Thyroid gland (tissue), 4 donors: ENCODE results near the gene EIF4G1.

Experiments
- POLR2A ChIP-seq, 2 donors: fragments of 450-650 bp; IDR thresholded peaks; one replicate each; pipeline ENCODE4 v1.6.1; 2017; ENCODE audit warnings: antibody characterized with exemption in 2 of 2, mild to moderate bottlenecking in 2 of 2, moderate library complexity in 1 of 2
- TF ChIP-seq, protein P1 (sequence below), 6 experiments: fragments of 200-600 bp in 3 of 6; fragments of 450-650 bp in 3 of 6; sonication (generic) in 3 of 6; IDR thresholded peaks; one replicate each; pipeline ENCODE4 v1.5.1; 2016 to 2019; ENCODE audit warnings: antibody characterized with exemption in 6 of 6, mild to moderate bottlenecking in 2 of 6, inconsistent platforms in 1 of 6, moderate library complexity in 1 of 6

DNA sequence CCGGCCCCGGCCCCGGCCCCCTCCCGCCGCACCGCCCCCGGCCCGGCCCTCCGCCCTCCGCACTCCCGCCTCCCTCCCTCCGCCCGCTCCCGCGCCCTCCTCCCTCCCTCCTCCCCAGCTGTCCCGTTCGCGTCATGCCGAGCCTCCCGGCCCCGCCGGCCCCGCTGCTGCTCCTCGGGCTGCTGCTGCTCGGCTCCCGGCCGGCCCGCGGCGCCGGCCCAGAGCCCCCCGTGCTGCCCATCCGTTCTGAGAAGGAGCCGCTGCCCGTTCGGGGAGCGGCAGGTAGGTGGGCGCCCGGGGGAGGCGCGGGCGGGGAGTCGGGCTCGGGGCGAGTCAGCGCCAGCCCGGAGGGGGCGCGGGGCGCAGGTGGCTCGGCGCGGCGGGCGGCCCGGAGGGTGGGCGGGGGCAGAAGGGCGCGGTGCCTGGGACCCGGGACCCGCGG is 65.8 kb downstream of the EIF4G1 start:
- TF ChIP-seq, protein P1, sequence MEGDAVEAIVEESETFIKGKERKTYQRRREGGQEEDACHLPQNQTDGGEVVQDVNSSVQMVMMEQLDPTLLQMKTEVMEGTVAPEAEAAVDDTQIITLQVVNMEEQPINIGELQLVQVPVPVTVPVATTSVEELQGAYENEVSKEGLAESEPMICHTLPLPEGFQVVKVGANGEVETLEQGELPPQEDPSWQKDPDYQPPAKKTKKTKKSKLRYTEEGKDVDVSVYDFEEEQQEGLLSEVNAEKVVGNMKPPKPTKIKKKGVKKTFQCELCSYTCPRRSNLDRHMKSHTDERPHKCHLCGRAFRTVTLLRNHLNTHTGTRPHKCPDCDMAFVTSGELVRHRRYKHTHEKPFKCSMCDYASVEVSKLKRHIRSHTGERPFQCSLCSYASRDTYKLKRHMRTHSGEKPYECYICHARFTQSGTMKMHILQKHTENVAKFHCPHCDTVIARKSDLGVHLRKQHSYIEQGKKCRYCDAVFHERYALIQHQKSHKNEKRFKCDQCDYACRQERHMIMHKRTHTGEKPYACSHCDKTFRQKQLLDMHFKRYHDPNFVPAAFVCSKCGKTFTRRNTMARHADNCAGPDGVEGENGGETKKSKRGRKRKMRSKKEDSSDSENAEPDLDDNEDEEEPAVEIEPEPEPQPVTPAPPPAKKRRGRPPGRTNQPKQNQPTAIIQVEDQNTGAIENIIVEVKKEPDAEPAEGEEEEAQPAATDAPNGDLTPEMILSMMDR (IDR thresholded peaks at IDR 0.05), result no peak
- no peak for TF ChIP-seq POLR2A (IDR thresholded peaks at IDR 0.05)
